ENCODE measurements around the gene TAS2R60.
"Not testable (repeated sequence)": the region's sequence is repeated elsewhere in the genome, so short reads cannot be mapped to it uniquely, and the experiment has no call there.

TAS2R60 gene, protein sequence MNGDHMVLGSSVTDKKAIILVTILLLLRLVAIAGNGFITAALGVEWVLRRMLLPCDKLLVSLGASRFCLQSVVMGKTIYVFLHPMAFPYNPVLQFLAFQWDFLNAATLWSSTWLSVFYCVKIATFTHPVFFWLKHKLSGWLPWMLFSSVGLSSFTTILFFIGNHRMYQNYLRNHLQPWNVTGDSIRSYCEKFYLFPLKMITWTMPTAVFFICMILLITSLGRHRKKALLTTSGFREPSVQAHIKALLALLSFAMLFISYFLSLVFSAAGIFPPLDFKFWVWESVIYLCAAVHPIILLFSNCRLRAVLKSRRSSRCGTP

DNA sequence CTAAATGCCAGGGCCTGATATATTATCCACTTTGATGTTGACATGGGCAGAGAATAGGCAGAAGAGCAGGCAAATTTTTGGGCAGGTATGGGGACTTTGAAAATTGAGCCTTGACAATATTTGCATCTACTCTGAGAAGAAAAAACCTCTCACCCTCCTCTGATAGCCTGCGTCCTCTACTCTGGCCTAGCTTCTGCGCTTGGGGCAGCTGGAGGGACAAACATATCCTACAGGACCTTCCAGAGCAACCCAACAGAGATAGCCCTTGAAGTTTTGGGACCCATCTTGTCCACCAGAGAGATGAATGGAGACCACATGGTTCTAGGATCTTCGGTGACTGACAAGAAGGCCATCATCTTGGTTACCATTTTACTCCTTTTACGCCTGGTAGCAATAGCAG, at the start of gene TAS2R60:
TAS2R60 (plus strand) TSS at position 301 of the 400 bp plus-strand sequence; CDS start at position 301, 0 bp downstream.
- no peak for DNase-seq (ENCODE audit: low read depth)

DNA sequence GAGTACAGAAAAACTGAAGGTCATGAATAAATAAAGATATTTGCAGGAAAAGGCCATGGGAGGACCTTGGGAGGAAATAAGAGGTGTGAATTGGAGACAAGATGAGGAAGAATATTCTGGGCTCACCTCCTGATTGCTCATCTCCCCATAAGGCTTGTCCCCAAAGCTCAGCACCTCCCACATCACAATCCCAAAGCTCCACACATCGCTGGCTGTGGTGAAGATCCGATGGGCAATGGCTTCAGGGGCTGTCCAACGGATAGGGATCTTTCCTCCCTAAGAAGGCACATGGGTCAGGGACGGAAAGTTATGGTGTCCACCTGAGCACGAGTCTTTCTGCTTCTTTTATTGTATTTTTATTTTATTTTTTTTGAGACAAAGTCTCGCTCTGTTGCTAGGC, 49.2 kb upstream of the TAS2R60 start:
- DNase-seq (ENCODE audit: low read depth): no peak

DNA sequence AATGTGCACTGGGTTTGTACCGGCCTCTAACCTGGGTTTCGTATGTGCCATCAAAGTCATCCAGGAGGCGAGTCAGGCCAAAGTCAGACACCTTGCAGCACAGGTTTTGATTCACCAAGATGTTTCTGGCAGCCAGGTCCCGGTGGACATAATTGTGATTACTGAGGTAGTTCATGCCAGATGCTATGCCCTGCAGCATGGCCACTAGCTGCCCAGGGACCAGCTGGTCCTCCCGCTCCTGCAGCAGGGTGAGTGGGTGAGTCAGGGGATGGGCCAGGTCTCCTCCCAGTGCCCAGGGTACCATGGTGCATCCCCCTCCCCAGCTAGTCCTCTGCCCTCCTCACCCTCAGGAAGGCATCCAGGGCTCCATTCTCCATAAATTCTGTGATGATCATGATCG, 48.5 kb upstream of the TAS2R60 start:
- DNase-seq (ENCODE audit: low read depth): no peak

DNA sequence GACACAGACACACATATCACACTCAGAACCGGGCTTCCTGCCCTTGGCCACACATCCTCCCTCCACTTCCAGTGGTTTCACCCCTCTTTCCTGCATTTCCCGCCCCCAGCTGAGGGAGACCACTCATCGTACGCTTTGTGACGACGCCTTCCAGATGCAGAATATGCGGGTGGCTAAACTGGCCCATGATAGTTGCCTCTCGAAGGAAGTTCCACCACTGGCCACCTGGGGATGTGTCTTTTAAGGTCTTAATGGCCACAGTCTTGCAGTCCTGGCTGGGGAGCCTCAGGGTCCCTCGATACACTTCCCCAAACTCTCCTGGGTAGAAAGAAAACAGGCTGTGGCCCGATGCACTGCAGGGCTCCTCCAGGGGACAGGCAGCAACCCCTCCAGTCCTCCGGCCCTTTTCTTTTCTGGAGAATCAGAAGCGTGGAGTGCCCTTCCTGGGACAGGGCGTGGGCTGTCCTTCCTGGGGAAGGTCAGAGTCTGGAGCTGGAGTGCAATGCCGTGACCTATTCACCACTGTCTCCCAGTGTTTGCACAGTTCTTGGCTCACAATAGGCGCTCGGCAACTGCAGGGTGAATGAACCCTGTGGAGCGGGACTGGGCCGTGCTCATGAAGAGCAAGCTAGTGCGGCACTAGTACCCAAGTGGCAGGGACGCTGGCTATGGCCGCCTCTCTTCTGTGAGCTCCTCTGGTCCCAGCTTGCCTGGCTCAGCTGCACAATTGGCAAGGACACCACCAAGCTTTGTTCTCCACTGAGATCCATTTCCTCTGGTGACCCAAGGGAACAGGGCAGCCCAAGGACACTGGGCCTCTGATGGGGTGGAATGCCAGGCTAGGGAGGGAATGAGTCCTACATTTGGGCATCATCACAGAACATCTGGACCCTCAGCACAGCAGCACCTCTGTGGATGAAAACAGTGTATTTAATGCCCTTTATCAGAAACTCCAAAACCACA, 47.8 kb upstream of the TAS2R60 start:
- DNase-seq (ENCODE audit: low read depth): no peak

DNA sequence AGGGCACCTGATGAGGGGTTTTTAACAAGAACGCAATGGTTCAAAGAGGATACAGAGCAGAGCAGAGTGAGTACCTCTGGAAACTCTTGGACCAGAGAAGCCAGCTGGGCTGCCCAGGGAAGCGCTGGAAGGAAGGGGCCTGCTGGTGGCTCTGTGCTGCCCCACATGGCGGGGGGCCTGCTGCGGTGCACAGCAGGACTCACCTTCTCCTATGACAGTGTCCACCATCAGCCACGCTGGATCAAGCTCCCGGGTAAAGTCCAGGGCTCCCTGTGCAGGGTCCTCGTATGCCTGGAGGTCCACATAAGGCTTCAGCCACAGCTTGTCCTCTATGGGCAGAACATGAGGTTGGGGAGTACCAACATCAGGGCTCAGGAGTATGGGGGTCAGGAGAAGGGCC, 47.1 kb upstream of the TAS2R60 start:
- no peak for DNase-seq (ENCODE audit: low read depth)

DNA sequence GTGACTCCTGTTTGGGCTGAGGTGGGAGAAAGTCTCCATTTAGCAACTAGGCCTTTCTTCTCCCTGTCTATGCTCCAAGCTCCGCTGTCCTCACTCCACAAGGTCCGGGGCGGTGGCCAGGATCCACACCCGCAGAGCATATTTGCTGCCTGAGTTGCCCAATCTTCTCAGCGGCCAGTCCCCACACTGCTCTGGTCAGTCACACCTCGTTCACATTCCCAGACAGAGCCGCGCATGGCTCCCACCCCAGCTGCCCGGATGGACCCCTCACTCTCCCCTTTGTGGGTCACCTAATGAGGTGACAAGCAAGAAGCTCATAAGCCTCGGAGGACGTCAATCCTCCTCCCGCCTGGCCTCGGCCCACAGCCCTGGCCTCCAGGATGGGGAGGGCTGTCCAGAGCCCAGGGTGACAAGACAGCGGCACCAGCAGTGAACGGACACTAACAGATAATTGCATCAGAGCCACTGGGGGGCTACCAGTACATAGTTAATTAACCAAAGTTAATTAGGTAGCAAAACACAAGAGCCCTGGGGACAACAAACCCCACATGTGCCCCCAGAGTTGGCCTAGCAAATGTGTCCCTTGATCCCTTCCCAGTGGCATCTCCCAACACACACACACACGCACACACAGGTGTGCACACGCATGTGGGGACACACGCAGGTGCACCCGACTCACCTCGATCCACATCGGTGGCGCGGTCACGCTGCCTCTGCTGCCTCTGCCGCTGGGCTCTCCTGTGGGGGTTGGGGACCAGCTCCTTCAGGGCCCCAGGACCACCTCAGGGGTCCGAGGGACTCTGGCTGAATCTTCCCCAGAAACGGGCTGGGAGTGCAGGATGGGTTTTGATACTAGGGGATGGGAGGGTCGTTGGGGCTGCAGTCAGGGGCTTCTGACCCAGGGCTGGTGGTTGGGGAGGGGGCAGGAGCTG, 46.4 kb upstream of the TAS2R60 start:
- no peak for DNase-seq (ENCODE audit: low read depth)

DNA sequence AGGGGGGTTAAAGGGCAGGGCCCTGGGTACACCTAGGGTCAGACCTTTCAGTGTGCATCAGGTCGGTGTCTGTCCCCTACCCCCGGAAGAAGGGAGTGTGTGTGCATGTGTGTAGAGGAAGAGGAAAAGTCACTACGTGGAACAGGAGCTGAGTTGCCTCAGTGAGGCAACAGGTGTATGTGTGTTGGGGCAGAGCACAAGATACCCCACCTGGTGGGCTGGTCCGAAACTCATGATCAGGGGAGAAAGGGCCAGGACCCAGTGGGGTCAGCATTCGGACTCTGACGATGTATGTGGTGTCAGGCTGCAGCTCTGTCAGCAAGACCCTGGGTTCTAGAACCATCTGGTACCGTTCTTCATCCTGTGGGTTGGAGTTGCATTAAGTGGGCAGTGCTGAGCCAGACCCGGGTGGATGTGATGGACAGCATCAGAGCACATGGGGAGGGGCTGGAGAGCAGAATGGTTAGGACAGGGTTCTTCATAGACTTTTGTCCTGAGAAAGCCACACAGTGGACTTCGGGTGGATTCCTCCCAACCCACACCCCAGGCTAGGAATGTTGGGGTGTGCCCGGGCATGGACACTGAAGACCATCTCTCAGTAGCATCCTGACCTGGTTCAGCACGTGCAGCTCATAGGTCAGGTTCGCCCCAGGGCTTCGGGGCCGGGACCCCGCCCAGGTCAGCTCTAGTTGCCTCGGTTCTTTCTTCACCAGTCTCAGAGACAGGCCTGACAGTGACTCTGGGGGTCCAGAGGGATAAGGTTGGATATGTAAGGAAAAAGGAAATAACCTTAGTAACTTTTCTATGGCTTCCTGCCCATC, 45.3 kb upstream of the TAS2R60 start:
- no peak for DNase-seq (ENCODE audit: low read depth)

DNA sequence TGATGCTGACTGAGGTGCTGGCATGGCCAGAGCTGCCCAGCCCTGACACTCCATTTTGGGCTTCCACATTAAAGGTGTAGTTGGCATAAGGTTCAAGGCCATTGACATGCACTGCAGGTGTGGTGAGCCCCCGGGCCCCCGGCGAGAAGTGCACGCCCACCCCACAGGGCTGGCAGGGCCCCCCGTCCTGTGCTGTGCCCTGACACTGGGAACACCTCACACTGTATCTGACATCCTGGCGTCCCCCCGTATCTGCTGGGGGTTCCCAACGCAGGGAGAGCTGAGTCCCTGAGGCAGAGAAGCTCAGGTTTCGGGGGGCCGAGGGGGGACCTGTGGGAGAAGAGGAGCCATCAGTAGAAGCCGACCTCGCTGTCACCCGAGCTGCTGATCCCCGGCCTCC, 44.6 kb upstream of the TAS2R60 start:
- no peak for DNase-seq (ENCODE audit: low read depth)

DNA sequence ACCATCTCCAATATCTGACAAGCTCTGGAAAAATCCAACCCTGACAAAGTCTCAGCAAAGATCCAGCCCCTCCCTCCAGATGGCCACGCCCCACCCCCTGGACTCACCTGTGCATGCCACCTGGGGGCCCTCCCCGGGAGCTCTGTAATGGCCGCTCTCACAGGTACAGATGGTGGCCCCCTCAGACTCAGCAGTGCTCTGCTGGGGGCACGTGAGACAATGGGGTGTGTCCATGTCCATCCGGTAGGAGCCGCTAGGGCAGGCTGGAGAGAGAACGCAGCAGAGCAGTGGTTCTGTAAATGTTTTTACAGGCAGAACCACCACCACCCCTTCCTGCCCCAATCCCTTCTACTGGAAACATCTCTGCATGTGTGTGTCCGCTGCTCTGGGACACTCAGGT, 44.1 kb upstream of the TAS2R60 start:
- no peak for DNase-seq (ENCODE audit: low read depth)

DNA sequence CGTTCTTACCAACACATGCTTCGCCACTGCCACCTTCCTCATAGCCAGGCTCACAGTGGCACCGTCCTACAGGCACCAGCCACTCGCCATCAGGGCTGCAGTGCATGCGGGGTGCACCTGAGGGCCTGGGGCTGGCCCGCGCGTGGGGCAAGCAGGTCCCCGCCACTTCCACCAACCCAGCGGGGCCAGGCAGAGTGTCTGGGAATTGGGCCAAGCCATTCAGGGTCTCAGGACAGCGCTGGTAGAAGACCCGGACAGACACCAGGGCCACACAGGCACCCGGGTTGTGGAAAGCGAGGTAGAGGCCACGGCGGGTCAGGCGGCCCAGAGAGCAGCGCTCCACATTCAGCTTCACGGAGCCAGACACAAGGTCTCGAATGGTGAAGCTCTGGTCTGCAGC, 43.6 kb upstream of the TAS2R60 start:
- DNase-seq (ENCODE audit: low read depth): no peak

DNA sequence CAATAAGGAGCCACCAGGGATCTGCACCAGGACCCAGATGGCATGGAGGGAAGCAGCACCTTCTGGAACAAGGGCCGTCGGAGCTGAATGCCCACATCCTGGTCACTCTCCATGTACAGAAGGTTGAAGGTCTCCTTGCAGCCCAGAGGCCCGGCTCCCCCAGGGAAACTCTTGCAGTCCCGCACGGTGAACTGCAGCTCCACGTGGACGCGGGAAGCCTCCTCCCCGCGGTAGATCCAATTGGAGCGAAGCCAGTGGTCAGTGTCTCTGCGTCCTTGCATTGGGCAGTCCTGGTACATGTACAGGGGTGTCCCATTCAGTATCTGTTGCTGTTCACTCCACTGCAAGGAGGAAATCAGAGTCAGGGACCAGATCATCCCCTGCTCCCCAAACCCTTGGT, 42.0 kb upstream of the TAS2R60 start:
- no peak for DNase-seq (ENCODE audit: low read depth)

DNA sequence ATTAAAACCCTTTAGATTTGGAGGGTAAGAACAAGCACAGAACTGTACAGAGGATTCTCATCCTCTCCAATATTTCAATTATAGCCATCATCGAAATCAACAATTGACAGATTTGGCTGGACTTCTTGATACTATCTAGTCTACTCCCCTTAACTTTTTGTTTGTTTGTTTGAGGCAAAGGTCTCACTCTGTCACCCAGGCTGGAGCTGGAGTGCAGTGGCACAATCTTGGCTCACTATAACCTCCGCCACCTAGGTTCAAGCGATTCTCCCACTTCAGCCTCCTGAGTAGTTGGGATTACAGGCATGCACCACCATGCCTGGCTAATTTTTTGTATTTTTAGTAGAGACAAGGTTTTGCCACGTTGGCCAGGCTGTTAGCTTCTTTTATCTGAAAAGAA, 41.0 kb upstream of the TAS2R60 start:
- not testable (repeated sequence) for DNase-seq (ENCODE audit: low read depth)

DNA sequence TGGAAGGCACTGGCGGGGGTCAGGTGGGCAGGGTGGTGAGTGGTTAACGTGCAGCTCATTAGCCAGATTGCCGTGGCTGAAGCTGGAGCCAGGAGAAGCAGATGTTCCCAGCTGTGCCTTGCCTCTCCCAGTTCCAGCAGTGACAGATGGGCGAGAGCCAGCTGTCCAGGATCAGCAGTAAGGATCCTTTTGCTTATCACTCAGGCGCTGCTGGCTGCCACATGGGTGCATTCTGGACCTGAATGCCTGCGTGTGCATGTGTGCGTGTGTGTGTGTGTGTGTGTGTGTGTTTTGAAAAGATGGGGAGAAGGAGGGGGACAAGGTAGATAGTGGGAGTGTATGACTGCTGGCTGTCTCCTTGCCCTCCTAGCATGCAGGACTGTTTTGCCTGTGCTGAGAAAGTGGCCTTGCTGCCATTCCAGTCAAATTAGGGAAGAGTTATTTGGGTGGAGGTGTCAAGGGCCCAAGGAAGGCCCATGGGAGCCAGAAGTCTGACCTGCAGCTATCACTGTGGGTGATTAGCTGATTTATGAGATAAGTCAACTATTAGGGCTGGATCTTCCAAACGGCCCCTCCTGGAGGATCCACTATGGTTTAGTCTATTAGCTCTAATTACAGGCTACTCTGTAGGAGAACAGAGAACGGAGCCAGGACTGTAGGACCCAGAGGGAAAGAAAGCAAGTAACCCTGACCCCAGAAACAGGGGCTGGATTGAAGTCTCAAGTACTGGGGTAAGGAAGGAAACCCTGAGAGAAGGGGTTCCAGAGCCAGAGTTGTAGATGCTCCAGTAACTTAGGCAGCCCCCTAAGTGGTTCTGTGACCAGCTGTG, 37.9 kb upstream of the TAS2R60 start:
- no peak for DNase-seq (ENCODE audit: low read depth)

DNA sequence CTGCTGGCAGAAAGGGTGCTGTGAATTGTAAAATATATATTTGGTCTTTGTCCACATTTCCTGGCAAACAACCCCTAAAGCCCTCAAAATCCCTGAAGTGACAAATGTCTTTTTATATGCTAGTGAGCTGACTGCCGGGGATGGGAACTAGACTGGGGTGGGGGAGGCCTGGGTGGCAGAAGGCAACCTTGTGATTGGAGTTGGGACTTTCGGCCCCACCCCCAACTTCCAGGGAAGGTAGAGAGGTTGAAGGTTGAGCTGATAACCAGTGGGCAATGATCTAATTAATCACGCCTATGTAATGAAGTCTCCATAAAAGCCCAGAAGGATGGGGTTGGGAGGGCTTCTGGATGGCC, 37.3 kb upstream of the TAS2R60 start:
- DNase-seq (ENCODE audit: low read depth): no peak

DNA sequence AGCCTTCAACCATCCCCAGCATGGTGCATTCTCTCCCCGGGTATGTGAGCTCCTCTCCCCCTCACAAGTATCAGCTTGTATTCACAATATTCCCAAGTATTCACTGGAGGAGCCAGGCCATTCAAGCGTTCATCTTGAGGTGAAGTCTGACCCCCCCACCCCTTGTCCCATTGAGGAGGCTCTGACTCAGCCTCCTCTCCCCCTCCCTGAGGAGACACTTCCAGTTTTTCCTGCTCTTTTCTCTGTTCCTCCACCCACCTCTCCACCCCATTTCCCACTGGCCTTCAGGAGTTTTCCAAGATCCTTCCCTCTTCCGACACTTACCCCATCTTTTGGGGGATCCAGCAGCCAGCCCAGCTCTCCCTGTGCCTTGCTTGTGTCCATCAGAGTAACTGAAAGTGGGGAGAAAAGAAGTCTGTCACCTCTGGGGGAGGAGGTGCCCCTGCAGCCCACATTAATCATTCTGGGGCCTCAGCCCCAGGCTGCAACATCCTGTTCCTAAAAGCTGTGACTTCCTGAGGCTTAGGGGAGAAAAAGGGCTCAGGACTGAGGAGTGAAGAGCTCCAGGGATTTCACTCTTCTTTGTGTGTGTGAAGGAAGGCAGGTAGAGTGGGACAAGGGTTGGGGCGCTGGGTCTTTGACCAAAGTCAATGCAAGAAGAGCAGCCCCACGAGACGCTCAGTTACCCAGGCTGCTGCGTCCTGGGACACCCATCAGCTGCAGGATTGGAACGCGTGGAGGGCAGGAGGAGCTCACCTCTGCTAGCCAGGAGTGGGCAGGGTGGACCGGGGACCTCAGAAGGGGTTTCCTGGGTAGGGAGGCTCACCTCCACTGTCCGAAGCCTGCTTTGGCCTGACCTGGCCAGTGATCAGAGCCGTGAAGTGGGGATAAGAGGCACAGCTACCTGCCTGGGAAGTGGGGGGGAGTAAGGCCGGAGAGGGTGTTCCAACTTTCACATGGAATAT, 35.7 kb upstream of the TAS2R60 start:
- peak; percentile 14 for DNase-seq (ENCODE audit: low read depth)

DNA sequence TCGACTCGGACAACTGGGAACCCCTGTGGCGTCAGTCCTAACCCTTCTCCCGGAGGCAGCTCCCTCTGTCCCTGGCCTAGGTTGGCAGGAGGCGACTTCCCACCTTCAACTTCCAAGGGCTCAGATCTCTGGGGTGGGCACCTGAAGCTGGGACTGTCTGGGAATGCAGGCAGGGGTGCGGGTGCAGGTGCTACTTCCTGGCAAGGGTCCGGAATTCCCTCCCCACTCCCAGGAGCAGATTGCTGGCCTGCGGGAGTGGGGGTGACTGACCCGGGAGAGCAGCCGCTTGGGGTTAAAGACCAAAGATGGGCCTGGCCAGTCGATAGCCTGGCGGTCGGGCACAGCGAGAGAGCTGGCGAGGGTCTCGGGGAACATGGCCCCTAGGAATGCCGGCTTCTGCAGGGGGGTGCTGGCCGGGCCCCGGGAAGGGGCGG, 35.0 kb upstream of the TAS2R60 start:
- no peak for DNase-seq (ENCODE audit: low read depth)

DNA sequence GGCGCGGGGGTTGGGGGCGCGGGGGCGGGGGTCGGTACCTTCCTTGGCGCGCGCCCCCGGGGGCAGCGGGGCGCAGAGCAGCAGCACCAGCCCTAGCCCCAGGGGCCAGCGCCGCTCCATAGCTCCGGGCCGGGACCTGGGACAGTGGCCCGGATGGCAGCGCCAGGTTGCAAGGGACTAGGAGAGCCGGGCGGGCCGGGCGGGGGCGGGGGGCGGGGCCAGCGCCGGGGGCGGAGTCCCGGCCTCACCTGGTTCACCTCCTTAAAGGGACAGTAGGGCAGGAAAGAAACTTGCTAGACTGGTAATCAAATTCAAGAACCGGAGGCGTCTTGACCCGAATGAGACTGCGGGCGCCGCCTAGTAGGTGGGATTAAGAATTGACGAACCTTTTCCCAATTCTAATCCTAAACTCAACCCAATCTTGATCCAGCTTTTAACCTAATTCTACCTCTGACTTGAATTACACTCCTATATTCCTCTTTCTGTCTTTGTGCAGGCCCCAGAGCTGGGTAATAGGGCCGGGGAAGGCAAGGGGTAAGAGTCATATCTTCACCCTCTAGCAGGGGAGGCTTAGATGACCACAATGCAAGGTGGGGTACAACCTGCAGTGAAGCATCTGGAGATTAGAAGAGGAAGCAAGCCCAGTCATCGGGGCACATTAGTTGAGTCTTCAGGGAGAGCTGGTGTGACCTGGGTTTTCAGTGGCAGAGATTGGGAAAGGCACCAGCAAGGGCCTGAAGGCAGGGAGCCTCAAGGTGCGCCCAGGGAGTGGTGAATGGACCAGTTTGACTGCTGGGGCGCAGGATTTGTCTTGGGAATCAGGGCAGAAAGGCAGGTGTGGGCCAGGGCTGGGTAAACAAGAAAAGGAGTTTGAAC, 34.3 kb upstream of the TAS2R60 start, which contains the start of gene EPHA1:
EPHA1 (minus strand) TSS at position 171 of the 876 bp plus-strand sequence; CDS start at position 120, 51 bp downstream.
- no peak for DNase-seq (ENCODE audit: low read depth)

DNA sequence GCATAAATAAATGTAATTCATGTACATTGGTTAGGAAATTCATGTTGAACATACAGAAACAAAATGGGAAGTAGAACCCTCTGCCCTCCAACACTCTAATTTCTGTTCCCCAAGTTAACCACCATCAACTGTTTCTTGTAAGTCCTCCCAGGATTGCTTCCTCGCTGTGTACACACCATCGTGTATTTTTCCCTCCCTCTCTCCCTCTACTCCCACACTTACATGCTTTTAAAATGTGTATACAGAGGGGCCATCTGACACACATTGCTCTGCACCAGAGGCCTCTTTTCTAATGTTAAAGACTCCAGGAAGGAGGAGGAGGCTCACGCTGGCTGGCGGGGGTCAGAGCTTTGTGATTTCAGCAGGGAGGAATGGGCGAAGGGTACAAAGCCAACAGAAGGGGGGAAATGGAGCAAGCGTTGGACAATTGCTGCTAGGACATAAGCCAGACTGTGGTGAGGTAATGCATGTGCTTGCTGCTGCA, 32.7 kb upstream of the TAS2R60 start:
- DNase-seq (ENCODE audit: low read depth): no peak

Measured in stimulated activated CD8-positive, alpha-beta memory T cell treated with anti-CD3 and anti-CD28 coated beads, Interleukin-4, amount 100 ng/mL, for 24 hours (primary cell).